Endothelial cell of umbilical vein (primary cell): Measurements from ENCODE around the gene RFWD3. TPM values are rescaled to one million over a fixed set of nuclear protein-coding genes. Genes with fewer than 3 reads are reported as not detected.

Source experiments
- BruUV-seq: library from RNA; stranded (reverse); fragments of 400-500 nt; replicated peaks from 2 replicates; lab custom pipeline; 2021; lab: Mats Ljungman, UMichigan
- CTCF ChIA-PET: fragments of 300-600, 350-600 bp; sonication (Branson Sonifier 250); formaldehyde crosslinking; loops from one replicate; lab custom pipeline; 2021; ENCODE audit warnings: antibody characterized with exemption, inconsistent platforms; lab: Charles Lee
- POLR2A ChIA-PET: fragments of 300-600, 350-600 bp; sonication (Branson Sonifier 250); formaldehyde crosslinking; loops from one replicate; lab custom pipeline; 2021; ENCODE audit warnings: antibody characterized with exemption, inconsistent platforms; lab: Charles Lee
- DNase-seq: peaks from one replicate; pipeline ENCODE4 v3.0.0-alpha.2; 2011; ENCODE audit warnings: low read depth, low spot score
- FAIRE-seq: peaks from 2 replicates; lab custom pipeline; 2011; peaks lifted over from hg19 to GRCh38; lab: Jason Lieb, UNC
- H2AFZ ChIP-seq: 2 replicates; pipeline ENCODE4 v1.6.0; 2012; ENCODE audit warnings: low read depth, low read length, control low read depth, inconsistent platforms
- H3K27ac ChIP-seq: 2 replicates; pipeline ENCODE4 v1.5.1; 2011; ENCODE audit warnings: low read depth, mild to moderate bottlenecking, control low read depth, low read length, moderate library complexity; ENCODE audit not compliant: insufficient read depth
- H3K27me3 ChIP-seq, 2 experiments: 2 replicates each; pipeline versions ENCODE4 v1.6.0 to v1.6.1; 2011; ENCODE audit warnings: low read length in 2 of 2, mixed read lengths in 1 of 2; ENCODE audit not compliant: control insufficient read depth in 2 of 2, insufficient read depth in 2 of 2
- H3K36me3 ChIP-seq, 2 experiments: 2 replicates in 1 of 2; 3 replicates in 1 of 2; pipeline ENCODE4 v1.5.1; 2011; ENCODE audit warnings: low read length in 2 of 2, mild to moderate bottlenecking in 1 of 2, moderate library complexity in 1 of 2; ENCODE audit not compliant: control insufficient read depth in 2 of 2, insufficient read depth in 2 of 2; ENCODE audit errors: extremely low read depth in 1 of 2
- H3K4me1 ChIP-seq: 3 replicates; pipeline ENCODE4 v1.5.1; 2011; ENCODE audit warnings: mild to moderate bottlenecking, low read length; ENCODE audit not compliant: control insufficient read depth, insufficient read depth; ENCODE audit errors: extremely low read depth
- H3K4me2 ChIP-seq: 2 replicates; pipeline ENCODE4 v1.6.1; 2011; ENCODE audit warnings: low read length, control low read depth, mixed read lengths; ENCODE audit not compliant: insufficient read depth
- H3K4me3 ChIP-seq, 3 experiments: fragments of 200-600 bp in 1 of 3; sonication (generic), shearing (Covaris generic) in 1 of 3; replicated peaks in 1 of 3; 2 replicates each; pipeline ENCODE4 v1.5.1; 2011 to 2016; ENCODE audit warnings: control low read depth in 3 of 3, low read length in 3 of 3, mild to moderate bottlenecking in 2 of 3, inconsistent platforms in 1 of 3, low read depth in 1 of 3, moderate library complexity in 1 of 3; ENCODE audit not compliant: insufficient read depth in 1 of 3
- H3K79me2 ChIP-seq: 2 replicates; pipeline ENCODE4 v1.6.0; 2012; ENCODE audit warnings: low read length, inconsistent platforms; ENCODE audit not compliant: control insufficient read depth, insufficient read depth
- H3K9ac ChIP-seq: replicated peaks from 2 replicates; pipeline ENCODE3; 2011; ENCODE audit warnings: low read length, control low read depth; ENCODE audit not compliant: insufficient read depth; ENCODE audit errors: extremely low read depth
- H3K9me1 ChIP-seq: replicated peaks from 3 replicates; pipeline ENCODE4 v1.6.0; 2011; ENCODE audit warnings: mild to moderate bottlenecking, low read length; ENCODE audit not compliant: control insufficient read depth, insufficient read depth; ENCODE audit errors: extremely low read depth
- H3K9me3 ChIP-seq: replicated peaks from 2 replicates; pipeline ENCODE4 v1.5.1; 2012; ENCODE audit warnings: low read length, inconsistent platforms; ENCODE audit not compliant: control insufficient read depth, insufficient read depth
- H4K20me1 ChIP-seq: replicated peaks from 2 replicates; pipeline ENCODE3; 2011; ENCODE audit warnings: mild to moderate bottlenecking, low read length; ENCODE audit not compliant: control insufficient read depth, insufficient read depth; ENCODE audit errors: extremely low read depth
- EZH2 ChIP-seq: IDR thresholded peaks from 2 replicates; pipeline ENCODE4 v1.6.1; 2012; ENCODE audit warnings: borderline replicate concordance, low read depth, mild to moderate bottlenecking, moderate library complexity, low read length, inconsistent platforms; ENCODE audit not compliant: severe bottlenecking
- FOS ChIP-seq: IDR thresholded peaks from 2 replicates; pipeline ENCODE4 v1.6.1; 2011; ENCODE audit warnings: mild to moderate bottlenecking, low read length, moderate library complexity, borderline replicate concordance; ENCODE audit not compliant: insufficient read depth
- GATA2 ChIP-seq: IDR thresholded peaks from 2 replicates; pipeline ENCODE4 v1.7.0; 2011; ENCODE audit warnings: low read depth, mild to moderate bottlenecking, moderate library complexity, mixed read lengths, low read length; ENCODE audit not compliant: insufficient read length, insufficient read depth
- JUN ChIP-seq: IDR thresholded peaks from 2 replicates; pipeline ENCODE4 v1.6.1; 2011; ENCODE audit warnings: borderline replicate concordance, low read depth; ENCODE audit not compliant: insufficient read length, insufficient read depth
- MYC ChIP-seq: IDR thresholded peaks from one replicate; pipeline ENCODE4 v1.6.1; 2011; ENCODE audit warnings: mild to moderate bottlenecking, low read depth, low read length
- POLR2A ChIP-seq: IDR thresholded peaks from 2 replicates; pipeline ENCODE4 v1.6.1; 2012; ENCODE audit warnings: low read depth, mild to moderate bottlenecking, control low read depth, low read length
- POLR2AphosphoS5 ChIP-seq: IDR thresholded peaks from 2 replicates; pipeline ENCODE4 v1.6.1; 2012; ENCODE audit warnings: low read depth, mild to moderate bottlenecking, control low read depth, low read length, moderate library complexity; ENCODE audit not compliant: insufficient read depth
- dilution Hi-C: fragments of 300-500 bp; cut with MboI; formaldehyde crosslinking; loops from one replicate; pipeline ENCODE4 v1.15.0; 2019; ENCODE audit warnings: low sequenced_read_pairs; ENCODE audit not compliant: extremely low pct_ligation_motif_present
- intact Hi-C: fragments of 100-400 bp; cut with micrococcal nuclease; formaldehyde crosslinking; loops from one replicate; pipeline ENCODE4 v1.10.0; 2022
- polyA plus RNA-seq, 4 experiments: library from polyadenylated mRNA; depleted of rRNA in 3 of 4; stranded (reverse) in 3 of 4; unstranded in 1 of 4; fragments of >200 nt; gene quantifications; 2 replicates each; pipeline versions ENCODE4 v1.2.1 to v1.2.3, GENCODE V29; 2011 to 2012; ENCODE audit warnings: missing spikeins in 1 of 4
- total RNA-seq: library from RNA; stranded (reverse); gene quantifications from 2 replicates; pipeline ENCODE4 v1.2.3, GENCODE V29; 2021
- TF ChIP-seq, protein P1 (sequence below): IDR thresholded peaks from 2 replicates; pipeline ENCODE4 v1.6.1; 2011; ENCODE audit not compliant: insufficient read depth, insufficient read length
- TF ChIP-seq, protein P2 (sequence below), 2 donors: IDR thresholded peaks; 1 replicate in 1 of 2; 2 replicates in 1 of 2; pipeline ENCODE4 v1.5.1; 2011; ENCODE audit warnings: low read length in 2 of 2, mild to moderate bottlenecking in 2 of 2, moderate library complexity in 2 of 2, control low read depth in 1 of 2, inconsistent platforms in 1 of 2, low read depth in 1 of 2; ENCODE audit not compliant: insufficient read depth in 1 of 2; ENCODE audit errors: extremely low read depth in 1 of 2

RFWD3 gene
- total and polyA plus RNA-seq, 2 donors (not counting 3 experiments of a cell fraction or from before 2014, with no cell fraction given): 27.3 to 51.6 TPM

DNA sequence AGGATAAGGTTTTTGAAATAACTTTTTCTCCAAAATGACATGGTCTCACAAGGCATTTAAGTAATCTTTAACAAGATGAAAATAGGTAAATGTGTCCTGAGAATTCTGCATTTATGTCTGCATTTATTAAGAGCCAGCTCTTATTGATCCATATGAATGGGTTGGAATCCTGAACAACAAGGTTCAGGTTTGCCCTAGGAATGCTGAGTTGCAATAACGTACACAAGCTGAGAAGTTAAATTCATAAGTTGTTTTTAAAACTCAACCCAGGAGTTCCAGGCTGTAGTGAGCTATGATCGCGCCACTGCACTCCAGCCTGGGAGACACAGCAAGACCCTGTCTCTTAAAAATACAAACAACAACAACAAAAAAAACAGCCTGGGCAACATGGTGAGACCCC is 87.8 kb downstream of the RFWD3 start:
- dilution Hi-C loops: no loop called here
- peaks cover 75% of the 10 kb centered on the region for H3K79me2 ChIP-seq
- BruUV-seq: no TSS peak
- no peaks in the 10 kb centered on the region for H3K36me3 ChIP-seq
- no peaks in the 10 kb centered on the region for H4K20me1 ChIP-seq
- DNase-seq: no peak
- H3K4me3 ChIP-seq: no peak overlapping the region
- H3K4me1 ChIP-seq: peaks cover 16% of the 10 kb centered on the region
- peak overlapping the region; percentile 63 for H3K4me2 ChIP-seq
- no peaks in the 10 kb centered on the region for H3K9me3 ChIP-seq
- POLR2A ChIA-PET: no interaction called here
- TF ChIP-seq MYC (no peak), GATA2 (no peak), POLR2AphosphoS5 (no peak), JUN (no peak), POLR2A (no peak), EZH2 (no peak), FOS (no peak)
- TF ChIP-seq, protein P1, sequence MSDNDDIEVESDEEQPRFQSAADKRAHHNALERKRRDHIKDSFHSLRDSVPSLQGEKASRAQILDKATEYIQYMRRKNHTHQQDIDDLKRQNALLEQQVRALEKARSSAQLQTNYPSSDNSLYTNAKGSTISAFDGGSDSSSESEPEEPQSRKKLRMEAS: no peak
- TF ChIP-seq, protein P2, sequence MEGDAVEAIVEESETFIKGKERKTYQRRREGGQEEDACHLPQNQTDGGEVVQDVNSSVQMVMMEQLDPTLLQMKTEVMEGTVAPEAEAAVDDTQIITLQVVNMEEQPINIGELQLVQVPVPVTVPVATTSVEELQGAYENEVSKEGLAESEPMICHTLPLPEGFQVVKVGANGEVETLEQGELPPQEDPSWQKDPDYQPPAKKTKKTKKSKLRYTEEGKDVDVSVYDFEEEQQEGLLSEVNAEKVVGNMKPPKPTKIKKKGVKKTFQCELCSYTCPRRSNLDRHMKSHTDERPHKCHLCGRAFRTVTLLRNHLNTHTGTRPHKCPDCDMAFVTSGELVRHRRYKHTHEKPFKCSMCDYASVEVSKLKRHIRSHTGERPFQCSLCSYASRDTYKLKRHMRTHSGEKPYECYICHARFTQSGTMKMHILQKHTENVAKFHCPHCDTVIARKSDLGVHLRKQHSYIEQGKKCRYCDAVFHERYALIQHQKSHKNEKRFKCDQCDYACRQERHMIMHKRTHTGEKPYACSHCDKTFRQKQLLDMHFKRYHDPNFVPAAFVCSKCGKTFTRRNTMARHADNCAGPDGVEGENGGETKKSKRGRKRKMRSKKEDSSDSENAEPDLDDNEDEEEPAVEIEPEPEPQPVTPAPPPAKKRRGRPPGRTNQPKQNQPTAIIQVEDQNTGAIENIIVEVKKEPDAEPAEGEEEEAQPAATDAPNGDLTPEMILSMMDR (IDR thresholded peaks at IDR 0.05; ENCODE audit: extremely low read depth in 1 of 2, insufficient read depth in 1 of 2, low read depth in 1 of 2, low read length in 2 of 2): no peak
- no peak overlapping the region for H2AFZ ChIP-seq
- H3K27me3 ChIP-seq: no peaks in the 10 kb centered on the region
- no peak for FAIRE-seq
- no peak overlapping the region for H3K27ac ChIP-seq
- H3K9me1 ChIP-seq: no peaks in the 10 kb centered on the region
- intact Hi-C loops: loop anchor here (2.0 kb wide), 1 partner anchor 16 kb away; no protein-coding TSS in a partner anchor
- CTCF ChIA-PET: interaction anchor here (1.2 to 2.4 kb wide), 5 partner anchors 10 to 103 kb away, joined by 3 to 7 read pairs (median 4); partner anchors contain the start of gene GLG1
- H3K9ac ChIP-seq: no peak overlapping the region
